ENCODE data around the gene ARL14EP. TPM values are rescaled to one million over a fixed set of nuclear protein-coding genes. Genes with fewer than 3 reads are reported as not detected.

ARL14EP gene
- polyA plus RNA-seq, 1 donor from 2014 or later: 44.5 TPM

DNA sequence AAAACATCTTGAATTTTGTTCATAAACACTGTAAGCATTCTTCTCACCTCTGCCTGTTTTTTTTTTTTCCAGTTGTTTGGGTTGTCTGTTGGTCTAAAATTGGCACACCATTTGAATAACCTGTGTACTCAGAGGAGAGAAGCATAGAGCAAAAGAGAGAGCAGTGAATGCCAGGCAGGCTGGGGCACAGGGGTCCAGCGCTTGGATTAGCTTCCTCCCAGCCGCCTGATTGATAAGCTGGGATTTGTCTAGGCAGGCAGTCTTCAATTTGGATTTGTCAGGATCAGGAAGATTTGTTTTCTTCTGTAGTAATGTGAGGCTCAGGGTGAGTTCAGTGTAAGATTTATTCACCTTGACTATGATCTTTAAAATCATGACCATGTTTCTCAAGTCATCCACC, 59.0 kb downstream of the ARL14EP start:
- no peaks in the 10 kb centered on the region for H3K27me3 ChIP-seq (ENCODE audit: insufficient read depth, low read depth, low read length)
- TF ChIP-seq RAD21 (conservative IDR thresholded peaks at IDR 0.05) (no peak), TAF1 (IDR thresholded peaks at IDR 0.05; ENCODE audit: low read depth) (no peak), EZH2 (IDR thresholded peaks at IDR 0.05; ENCODE audit: borderline replicate concordance, insufficient read depth, low read length, poor library complexity, severe bottlenecking) (no peak), EP300 (conservative IDR thresholded peaks at IDR 0.05; ENCODE audit: poor library complexity, severe bottlenecking) (no peak)
- no peaks in the 10 kb centered on the region for H3K36me3 ChIP-seq (ENCODE audit: insufficient read depth, low read length)
- no peaks in the 10 kb centered on the region for H3K9me2 ChIP-seq (ENCODE audit: insufficient read depth, low read length)
- H3F3A ChIP-seq (ENCODE audit: insufficient read depth, low read length, poor library complexity, severe bottlenecking): no peaks in the 10 kb centered on the region
- H3K4me3 ChIP-seq (ENCODE audit: low read length): no peak overlapping the region
- no peak overlapping the region for H3K9ac ChIP-seq (ENCODE audit: low read length)
- H3K27ac ChIP-seq (ENCODE audit: low read length): no peak overlapping the region
- H2AFZ ChIP-seq (ENCODE audit: low read depth, low read length): no peak overlapping the region
- H3K9me3 ChIP-seq (ENCODE audit: low read length): no peaks in the 10 kb centered on the region
- no peak overlapping the region for H3K4me2 ChIP-seq (ENCODE audit: low read length)
- no peaks in the 10 kb centered on the region for H3K79me2 ChIP-seq (replicated peaks; ENCODE audit: insufficient read depth, low read length)
- no peaks in the 10 kb centered on the region for H4K20me1 ChIP-seq (ENCODE audit: insufficient read depth)

Other genes with a start within 250 kb of the ARL14EP start
- gene FSHB, start 92.1 kb upstream of the ARL14EP start, polyA plus RNA-seq: not detected in 2 replicates

Measured in neural cell (in vitro differentiated cells).